HG03575 (cell line): ENCODE data around the gene TPBGL.

Source experiments
- ATAC-seq: cut with Tn5 transposase; IDR thresholded peaks from one replicate; pipeline ENCODE4 v1.9.1; 2021; ENCODE audit not compliant: unreplicated experiment, insufficient number of reproducible peaks, low FRiP score; ENCODE audit errors: extremely low read depth

Gene TPBGL

GRCh38 chr11:75242722-75243600 is 2.4 kb downstream of the TPBGL start:
- ATAC-seq = no peak

GRCh38 chr11:75244052-75244814 is 3.7 kb downstream of the TPBGL start:
- ATAC-seq = no peak

- no peak for ATAC-seq
Observed at GRCh38 chr11:75245356-75246005, 4.9 kb downstream of the TPBGL start.

- ATAC-seq = no peak
Observed at GRCh38 chr11:75246006-75246670, 5.6 kb downstream of the TPBGL start.

- ATAC-seq = no peak
Observed at GRCh38 chr11:75246671-75247350, 6.2 kb downstream of the TPBGL start.

- no peak for ATAC-seq
Observed at GRCh38 chr11:75248924-75249256, 8.3 kb downstream of the TPBGL start.

DNA sequence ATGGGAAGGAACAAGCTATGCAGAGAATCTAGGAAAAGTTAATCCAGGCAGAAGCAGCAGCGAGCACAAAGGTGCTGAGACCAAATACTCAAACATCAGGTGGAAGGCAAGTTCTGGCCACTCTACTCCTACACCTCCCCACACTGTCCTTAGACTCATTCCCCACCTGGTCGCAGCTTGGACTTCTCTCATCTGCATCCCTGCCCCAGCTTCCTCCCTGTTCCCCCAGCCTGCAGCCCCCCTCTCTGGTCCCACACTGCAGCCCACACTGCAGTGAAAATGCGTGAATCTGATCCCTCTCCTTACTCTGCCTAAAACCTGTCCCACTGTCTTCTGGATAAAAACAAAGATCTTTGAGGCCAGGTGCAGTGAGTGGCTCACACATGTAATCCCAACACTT is 9.1 kb downstream of the TPBGL start:
- ATAC-seq = no peak

DNA sequence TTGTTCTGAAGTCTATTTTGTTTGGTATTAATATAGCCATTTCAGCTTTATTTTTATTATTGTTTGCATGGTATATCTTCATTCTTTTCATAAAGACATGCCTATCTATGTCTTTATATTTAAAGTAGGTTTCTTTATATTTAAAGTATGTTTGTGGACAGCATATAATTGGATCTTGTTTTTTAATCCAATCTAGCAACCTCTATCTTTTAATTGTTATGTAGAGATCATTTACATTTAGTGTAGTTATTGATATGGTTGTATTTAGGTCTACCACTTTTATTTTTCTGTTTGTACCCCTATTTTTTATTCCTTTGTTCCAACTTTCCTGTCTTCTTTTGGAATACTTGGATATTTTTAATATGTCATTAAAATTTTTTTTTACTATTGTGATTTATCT is 13.8 kb downstream of the TPBGL start:
- ATAC-seq = no peak

DNA sequence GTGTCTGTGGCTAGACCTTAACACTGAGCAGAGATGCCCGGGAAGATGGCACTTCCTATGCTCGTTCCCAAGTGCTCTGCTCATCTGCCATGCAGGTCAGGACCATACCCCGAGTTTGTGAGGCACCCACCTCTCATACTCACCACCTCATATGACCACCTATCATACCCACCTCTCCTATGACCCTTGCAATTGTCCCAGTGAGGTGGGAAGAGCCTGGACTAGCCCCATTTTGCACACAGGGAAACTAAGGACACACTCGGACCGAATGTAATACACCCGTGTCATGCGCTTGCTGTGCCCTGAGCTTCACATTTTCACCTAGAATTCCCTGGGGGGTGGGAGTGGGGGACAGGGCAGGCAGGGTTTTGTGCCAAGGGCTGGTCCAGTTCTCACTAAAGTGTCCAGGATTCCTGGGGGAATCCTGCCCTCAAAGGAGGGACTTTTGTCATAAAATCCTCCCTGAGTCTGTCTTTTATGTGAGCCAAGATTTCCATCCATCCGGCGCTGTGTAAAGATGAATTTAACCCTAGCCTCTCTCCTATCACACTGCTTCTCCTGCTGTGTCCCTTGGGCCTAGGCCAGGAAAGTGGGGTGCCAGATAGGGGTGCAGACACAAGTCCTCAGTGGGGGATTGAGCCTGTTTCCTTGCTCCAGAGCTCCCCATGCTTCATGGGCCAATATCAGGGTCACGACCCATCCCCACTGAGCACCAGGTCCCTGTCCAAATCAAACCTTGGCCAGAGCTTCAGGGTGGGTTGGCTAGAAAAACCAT is 20.0 kb downstream of the TPBGL start:
- ATAC-seq = no peak

GRCh38 chr11:75261902-75262361 is 21.4 kb downstream of the TPBGL start:
- no peak for ATAC-seq

- ATAC-seq = no peak
Observed at GRCh38 chr11:75262436-75262835, 21.9 kb downstream of the TPBGL start.

GRCh38 chr11:75262961-75263852 is 22.6 kb downstream of the TPBGL start:
- ATAC-seq = no peak

GRCh38 chr11:75263944-75264349 is 23.4 kb downstream of the TPBGL start:
- ATAC-seq = no peak

DNA sequence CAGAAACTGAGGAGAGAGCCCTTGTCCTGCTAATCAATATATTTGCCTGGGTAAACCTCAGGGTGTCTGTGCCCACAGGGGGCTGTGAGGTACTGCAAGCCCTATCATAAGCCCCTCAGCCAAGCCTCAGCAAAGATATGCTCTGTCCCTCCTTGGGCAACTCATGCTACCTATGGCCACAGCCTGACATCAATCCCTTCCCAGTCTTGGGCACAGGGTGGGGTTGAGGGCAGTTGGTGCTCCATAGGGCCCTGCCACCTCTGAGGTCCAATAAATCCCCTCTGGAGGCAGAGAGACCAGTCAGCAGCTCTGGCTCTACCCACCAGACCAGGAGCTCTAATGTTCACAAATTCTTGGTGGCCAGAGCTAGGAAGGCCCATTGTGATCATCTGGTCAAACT is 23.8 kb downstream of the TPBGL start:
- no peak for ATAC-seq

DNA sequence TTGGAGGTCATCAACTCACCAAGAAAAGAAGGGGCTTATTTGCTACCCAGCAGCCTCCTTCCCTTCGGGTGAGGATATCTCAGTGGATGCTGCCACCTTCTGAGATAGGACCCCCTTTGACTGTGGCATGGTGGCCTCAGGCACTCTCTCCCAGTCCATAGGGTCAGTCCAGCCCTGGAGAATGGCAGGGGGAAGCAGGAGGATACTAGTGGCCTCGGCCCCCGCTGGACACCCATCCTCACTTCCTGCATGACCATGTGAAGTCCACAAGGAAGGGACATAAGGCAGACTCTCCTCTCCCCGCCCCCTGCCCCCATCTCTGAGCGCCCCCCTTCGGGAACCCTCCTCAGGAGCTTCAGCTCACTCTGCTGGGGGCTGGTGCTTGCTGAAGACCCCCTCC is 24.4 kb downstream of the TPBGL start:
- no peak for ATAC-seq

- ATAC-seq = no peak
Observed at GRCh38 chr11:75265851-75266531, 25.4 kb downstream of the TPBGL start.
